ENCODE data around the gene CDH10.

GRCh38 chr5:24591426-24591825 is 53.4 kb downstream of the CDH10 start:
- TF ChIP-seq CTCF (IDR thresholded peaks at IDR 0.05) (no peak), POLR2A (IDR thresholded peaks at IDR 0.05) (no peak)
